Stimulated activated CD4-positive, alpha-beta T cell treated with anti-CD3 and anti-CD28 coated beads, TNF-alpha, amount 100 ng/mL, for 48 hours (primary cell): Measurements from ENCODE around the gene NEURL1.
"Not testable (repeated sequence)": the region's sequence is repeated elsewhere in the genome, so short reads cannot be mapped to it uniquely, and the experiment has no call there.

Experiments
- DNase-seq, 3 donors: peaks; one replicate each; pipeline ENCODE4 v3.0.0-alpha.2; 2020; ENCODE audit warnings: low read depth in 3 of 3

NEURL1 gene

DNA sequence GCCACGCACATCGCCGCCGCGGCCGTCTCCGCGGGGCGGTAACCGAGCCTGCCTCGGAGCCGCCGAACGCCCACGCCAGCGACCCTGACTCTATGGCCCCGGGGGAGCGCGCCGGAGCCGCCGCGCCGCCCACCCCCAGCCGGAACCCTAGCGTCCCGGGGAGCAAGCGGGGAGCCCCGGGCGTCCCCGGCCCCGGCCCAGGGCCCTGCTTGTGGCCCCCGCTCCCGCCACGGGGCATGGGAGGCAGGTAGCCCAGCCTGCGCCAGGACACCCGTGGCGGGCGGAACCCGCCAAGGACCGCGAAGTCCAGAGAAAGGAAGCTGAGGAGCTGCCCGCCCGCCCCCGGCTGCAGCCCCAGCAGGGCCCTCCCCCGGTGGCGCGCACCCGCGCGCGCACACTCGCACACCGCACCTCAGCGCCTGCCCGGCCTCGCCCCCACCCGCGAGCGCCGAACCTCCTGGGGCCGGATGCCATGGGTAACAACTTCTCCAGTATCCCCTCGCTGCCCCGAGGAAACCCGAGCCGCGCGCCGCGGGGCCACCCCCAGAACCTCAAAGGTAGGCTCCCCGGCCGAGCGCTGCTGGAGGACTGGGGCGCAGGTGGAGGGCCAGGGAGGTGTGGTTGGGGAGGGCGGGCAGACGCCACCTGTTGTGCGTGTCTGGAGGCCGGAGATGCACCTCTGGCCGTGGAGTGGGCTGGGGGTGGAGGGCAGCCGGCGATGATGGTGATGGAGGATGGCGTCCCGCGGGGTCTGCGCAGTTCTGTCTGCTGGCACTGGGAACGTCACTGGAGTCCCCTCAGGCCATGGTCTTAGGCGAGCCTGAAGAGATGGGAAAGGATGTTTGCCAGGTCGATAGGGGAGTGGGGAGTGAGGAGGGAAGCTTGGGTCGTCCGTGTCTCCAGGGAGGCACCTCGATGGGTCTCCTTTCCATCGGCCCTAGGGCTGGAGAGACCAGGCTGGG, 692 bp downstream of the NEURL1 start:
- DNase-seq = no peak

DNA sequence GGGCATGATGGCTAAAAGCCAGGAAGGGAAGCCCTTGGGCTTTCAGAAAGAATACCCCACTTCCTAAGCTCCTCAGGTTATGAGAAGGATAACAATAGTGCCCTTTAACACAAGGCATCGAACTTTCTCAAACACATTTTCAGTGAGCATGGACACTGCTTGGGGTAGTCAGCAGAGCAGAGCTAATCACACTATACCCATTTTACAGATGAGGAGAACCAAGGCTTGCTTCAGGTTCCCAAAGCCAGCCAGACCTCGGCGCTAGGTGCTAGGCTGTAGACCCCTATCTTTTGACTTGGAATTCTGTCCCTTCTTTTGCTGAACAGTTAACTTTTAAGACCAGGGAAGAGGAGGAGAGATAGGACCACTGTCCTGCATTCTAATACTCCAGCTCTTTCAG, 1.8 kb downstream of the NEURL1 start:
- no peak for DNase-seq

DNA sequence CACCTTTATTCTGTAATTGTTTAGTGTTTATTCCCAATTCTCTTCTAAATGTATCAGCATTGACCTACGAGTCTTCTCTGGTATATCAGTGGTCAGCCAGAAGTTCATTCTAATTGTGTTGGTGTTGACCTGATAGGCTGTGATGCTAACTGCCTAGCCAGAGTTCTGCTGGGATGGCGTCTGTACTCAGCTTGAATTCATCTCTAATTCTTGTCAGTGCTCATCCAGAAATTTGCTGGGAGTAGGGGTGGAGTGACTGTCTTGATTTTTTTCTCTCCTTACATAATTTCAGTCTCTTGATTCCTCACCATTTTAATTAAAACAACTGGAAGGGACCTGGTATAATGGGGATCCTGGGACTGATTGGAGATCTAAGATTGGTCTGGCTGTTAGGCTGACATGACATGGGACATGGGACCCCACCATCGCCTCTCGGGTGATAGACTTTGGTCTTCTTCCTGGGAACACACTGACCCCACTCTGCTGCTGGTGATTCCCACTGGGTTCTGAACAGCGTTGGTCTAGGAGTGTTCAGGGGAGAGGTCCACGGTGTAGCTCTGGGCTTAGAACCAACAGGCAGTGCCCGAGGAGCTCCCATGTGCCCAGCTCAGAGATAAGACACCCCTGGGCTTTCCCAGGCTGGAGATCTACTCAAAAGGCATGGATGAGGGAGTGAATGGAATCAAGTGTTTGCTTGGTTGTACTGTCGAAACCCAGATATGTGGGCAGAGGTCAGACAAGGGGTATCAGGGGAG, 3.8 kb downstream of the NEURL1 start:
- DNase-seq = no peak

DNA sequence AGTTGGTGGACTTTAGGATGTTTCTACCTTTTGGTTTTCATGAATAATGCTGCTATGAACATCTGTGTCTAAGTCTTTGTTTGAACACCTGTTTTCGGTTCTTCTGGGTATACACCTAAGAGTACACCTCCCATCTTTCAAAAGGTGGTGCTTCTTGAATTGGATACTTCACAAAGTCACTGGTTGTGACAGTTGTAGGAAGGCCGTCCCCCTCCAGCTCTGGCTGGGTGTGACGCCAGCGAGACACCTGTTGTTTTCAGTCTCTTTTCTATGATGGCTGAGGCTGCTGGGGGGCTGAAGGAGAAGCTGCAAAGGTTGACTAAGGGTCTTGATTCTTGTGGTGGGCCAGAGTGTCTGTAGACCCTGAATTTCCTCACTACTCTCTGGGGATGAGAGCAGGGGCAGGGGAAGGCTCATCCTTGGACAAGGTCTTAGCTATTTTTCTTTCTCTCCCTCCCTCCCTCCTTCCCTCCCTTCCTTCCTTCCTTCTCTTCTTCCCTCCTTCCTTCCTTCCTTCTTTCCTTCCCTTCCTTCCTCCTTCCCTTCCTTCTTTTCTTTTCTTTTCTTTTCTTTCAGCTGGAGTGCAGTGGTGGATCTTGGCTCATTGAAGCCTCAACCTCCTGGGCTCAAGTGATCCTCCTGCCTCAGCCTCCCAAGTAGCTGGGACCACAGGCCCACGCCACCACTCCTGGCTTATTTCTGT, 5.6 kb downstream of the NEURL1 start:
- no peak for DNase-seq

DNA sequence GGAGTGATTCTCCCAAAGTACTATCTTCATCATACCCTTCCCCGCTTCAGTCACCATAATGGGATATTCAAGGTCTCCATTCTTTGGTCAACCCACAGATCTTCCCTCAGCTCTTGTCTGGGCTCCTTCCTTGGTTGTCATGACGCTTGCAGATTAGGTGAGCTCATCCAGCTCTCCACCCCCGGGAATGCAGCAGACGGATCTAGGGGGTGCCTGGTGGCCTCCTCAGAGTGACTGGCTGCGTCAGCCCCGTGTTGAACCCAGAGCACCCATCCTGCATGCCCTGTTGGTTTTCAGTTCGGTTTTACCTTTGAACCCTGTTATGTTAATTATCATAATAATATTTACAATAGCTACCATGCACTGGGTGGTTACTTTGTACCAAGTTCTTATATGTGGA, 6.4 kb downstream of the NEURL1 start:
- DNase-seq = no peak

DNA sequence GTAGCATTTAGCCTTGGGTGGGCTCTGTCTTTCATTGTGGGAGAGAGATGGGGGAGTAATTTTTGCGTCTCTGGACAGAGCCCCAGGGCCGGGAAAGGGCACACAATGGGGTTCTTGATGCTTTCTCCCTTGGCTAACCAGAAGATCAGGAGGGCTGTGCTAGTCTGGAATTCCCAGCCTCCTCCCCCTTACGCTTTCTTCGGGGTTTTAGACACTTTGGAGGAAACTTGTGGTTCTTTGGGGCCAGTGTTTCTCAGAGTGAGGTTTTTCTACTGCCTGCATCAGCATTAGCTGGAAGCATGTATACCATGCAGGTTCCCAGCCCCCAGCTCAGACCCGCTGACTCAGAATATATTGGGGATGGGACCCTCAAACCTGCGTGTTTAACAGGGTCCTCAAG, 7.0 kb downstream of the NEURL1 start:
- DNase-seq = no peak

DNA sequence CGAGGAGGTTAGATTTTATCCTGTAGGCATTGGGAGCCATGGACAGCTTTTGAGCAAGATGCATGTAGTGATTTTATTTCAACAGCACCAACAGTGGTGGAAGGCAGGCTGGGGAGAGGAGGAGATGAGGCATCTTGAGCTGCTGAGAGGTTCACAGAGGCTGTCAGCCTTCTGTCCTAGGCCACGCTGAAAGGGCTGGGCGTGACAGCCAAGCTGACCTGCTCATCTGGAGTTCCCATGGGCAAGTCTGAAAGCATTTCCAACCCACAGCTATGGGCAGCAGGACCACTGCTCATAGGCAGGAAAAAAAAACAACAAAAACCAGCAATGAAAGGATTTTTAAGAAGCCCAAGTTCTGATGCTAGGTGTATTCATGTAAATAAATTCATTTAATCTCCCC, 7.7 kb downstream of the NEURL1 start:
- no peak for DNase-seq

DNA sequence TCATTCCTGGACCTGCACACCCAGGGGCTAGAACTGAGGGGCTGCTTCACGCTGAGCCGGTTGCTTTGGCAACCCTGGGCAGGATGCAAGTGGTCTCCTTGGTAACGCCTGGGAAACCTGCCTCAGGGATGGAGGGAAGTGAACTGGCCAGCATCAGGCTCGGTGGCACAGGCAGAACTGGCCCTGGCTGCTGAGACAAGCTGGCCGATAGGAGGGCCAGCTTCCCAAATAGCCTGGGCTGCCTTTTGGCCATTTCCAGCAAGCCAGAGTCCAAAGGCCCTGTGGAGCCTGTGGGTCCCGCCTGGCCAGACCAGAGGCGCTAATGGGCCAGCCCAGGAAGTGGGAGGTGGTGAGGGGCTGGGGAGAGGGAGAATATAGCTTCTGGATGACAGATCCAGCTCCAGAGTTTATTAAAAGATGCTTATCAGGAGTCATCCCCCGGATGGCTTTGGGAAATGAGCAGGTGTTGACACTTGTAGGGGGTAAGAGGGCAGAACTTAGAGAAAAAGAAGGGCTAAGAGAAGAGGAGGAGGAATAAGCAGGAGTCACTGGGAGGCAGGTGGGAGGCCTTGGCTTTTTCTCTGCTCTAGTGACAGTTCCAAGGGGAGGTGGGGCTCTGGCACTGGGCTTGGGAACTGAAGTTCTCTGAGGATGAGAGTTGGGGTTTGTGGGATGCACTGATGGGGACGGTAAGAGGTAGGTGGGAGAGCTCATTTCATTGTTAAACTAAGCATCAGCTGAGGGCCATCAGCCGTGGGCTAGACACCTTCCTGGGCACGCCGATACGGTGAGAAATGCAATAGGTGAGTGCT, 9.6 kb downstream of the NEURL1 start:
- DNase-seq = no peak

DNA sequence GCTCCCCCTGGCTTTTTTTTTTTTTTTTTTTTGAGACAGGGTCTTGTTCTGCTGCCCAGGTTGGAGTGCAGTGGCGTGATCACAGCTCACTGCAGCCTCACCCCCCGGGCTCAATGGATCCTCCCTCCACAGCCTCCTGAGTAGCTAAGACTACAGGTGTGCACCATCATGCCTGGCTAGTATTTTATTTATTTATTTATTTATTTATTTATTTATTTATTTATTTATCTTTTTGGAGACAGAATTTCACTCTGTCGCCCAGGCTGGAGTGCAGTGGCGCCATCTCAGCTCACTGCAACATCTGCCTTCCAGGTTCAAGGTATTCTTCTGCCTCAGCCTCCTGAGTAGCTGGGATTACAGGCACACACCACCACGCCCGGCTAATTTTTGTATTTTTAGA, 10.3 kb downstream of the NEURL1 start:
- not testable (repeated sequence) for DNase-seq

DNA sequence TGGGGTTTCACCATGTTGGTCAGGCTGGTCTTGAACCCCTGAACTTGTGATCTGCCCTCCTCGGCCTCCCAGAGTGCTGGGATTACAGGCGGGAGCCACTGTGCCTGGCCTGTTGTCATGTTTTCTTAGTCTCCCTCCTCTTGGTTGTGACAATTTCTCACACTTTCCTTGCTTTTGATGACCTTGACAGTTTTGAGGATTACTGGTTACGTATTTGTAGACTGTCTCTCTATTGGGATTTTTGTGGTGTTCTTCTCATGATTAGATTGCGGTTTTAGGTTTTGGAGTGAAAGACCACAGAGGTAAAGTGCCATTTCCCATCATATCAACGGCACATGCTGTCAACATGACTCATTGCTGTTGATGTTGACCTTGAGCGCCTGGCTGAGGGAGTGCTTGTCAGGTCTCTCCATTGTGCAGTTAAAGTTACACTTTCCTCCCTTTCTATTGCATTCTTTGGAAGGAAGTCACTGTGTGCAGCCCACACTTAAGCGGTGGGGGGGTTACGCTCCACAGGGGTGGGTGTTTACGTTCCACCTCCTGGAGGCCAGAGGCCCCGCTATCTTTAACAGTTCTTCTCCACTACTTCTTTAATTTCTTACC, 10.8 kb downstream of the NEURL1 start:
- DNase-seq = peak in 1 of 3 donors; percentile 29

DNA sequence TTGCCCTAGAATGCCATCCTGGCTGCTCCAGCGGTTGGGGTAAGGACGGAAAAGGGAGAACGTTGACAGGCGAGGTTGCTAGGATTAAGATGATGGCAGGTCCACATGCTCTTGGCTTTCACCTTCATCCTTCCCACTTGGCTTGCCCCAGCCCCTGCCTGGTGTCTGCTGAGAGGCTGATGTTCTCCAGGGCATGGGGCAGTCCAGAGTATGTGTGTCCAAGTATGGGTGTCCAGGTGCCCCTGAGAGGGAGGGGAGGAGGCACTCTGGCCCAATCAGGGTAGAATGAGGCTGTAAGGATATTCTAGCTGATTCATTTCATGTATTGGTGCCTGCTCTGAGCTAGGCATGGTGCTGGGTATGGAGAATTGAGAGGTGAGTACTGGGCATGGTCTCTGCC, 12.6 kb downstream of the NEURL1 start:
- no peak for DNase-seq

DNA sequence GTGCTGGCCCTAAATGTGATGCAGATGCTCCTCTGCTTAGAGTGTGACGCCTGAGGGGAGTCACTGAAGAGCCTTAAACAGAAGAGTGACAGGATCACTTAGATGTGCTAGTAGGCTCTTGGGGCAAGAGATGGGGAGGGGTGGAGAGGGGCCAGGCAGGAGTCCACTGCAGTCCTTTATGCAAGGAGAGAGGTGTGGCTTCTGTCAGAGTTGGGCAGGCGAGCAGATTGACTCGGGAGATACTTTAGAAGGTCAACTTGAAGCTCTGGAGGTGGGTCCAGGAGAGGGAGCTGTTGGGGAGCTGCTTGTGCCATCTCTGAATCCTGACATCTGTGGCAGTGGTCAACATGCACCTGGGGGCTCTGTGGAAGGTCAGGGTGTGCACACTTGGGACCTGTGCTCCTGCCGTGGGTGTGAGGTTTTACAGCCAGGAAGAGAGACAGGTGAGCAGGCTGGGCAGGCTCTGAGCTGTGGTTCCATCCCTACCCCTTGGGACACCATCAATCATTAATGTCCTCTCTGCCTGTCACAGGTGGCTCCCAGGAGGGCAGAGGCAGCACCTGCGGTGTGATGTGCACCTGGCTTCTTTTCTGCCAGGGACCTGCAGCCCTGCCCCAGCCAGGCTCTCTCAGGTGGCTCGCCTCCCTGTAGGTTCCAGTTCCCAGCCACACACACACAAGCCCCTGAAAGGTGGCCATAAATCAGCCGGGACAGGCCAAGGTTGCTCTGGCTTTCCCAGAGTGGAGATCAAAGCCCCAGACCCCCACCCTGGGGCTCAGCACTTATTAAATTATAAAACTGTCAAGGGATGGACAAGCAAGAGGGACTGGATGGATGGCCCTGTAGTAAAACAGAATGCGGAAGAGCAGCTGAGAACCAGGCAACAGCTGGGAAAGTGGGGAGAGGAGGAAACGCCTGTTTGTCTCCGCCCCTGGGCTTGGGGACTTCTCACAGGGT, 14.0 kb downstream of the NEURL1 start:
- DNase-seq = no peak

DNA sequence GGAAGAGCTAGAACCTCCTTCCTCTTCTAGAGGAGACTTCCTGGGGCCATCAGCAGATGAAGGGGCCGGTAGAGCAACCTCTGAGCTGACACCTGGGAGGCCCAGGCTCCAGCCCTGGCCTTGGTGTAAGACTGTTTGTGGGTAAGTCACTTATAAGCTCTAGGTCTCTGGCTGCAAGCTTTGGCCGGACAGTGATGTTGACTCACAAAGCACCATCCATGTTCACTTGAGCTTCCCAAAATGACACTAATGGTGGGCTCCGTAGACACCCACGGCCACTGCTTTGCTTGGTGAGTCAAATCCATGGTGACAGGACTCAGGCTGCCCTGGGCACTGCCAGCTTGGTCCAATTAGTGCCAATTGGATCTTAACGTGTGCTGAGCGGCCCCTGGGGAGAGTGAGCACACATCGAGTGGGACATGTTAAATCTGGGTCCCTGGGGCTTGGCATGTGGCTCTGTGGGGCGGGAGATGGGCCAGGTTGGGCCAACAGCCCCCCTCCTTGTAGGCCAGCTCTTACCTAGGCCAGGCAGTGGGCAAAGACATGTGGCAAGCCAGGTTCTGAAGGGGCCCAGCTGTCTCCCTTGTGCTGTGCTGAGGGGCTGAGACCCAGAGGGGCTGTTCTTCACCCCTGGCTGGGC, 16.7 kb downstream of the NEURL1 start:
- no peak for DNase-seq

DNA sequence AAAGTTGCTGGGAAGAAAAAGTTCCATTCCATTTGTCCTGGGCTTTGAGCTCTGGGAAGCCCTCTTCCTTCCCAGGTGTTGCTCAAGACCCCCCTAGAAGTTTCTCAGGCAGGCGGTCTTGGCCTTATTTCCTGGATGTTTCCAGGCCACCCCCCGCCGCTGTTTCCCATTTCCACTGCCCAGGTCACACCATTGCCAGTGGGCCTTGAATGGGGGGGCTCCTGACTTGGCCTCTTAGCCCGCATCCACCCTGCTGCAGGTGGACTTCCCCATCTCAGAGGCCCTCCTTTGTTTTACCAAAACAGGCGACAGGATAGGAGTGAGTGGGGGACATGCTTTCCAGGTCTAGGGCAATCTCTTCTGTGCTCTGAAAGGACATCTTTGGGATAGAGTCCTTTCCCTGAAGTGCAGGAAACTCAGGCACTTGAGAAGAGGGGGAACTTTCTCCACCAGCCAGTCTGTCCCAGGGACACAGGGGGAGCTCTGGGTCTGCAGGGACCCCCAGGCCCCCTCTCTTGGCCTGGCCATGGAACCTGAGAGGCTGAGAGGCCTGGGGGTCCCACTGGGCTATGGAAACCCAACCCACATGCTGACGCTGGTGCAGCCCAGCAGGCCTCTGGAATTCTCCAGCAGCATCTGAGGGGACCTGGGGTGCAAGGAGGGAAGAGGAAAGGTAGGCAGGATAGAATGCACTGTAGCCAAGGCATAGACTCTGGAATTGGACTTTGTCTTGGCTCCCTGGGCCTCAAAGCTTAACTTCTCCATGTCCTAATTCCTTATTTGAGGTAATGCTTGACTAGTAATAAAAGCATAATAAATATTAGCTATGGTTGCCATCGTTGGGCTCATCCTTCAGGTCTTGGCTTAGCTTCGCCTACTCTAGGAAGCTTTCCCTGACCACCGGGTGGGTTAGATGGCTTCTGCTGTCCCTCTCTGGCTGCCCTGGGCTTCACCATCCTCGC, 17.6 kb downstream of the NEURL1 start:
- DNase-seq = no peak

DNA sequence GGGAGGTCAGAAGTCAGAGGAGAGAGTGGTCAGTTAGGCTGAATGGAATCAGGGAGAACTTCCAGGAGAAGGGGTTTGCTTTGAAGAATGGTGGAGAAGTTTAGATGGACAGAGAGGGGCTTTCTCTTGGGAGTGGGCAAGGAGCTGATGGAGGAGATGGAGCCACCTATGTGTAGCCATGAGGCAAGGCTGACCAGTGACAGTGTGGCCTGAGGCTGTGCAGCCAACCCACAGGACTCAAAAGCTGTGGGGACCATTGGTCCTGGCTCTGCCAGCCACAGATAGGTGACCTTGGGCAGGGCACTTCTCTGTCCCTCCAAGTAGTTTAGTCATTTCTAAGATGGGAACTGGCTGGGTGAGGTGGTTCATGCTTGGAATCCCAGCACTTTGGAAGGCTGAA, 18.7 kb downstream of the NEURL1 start:
- no peak for DNase-seq

DNA sequence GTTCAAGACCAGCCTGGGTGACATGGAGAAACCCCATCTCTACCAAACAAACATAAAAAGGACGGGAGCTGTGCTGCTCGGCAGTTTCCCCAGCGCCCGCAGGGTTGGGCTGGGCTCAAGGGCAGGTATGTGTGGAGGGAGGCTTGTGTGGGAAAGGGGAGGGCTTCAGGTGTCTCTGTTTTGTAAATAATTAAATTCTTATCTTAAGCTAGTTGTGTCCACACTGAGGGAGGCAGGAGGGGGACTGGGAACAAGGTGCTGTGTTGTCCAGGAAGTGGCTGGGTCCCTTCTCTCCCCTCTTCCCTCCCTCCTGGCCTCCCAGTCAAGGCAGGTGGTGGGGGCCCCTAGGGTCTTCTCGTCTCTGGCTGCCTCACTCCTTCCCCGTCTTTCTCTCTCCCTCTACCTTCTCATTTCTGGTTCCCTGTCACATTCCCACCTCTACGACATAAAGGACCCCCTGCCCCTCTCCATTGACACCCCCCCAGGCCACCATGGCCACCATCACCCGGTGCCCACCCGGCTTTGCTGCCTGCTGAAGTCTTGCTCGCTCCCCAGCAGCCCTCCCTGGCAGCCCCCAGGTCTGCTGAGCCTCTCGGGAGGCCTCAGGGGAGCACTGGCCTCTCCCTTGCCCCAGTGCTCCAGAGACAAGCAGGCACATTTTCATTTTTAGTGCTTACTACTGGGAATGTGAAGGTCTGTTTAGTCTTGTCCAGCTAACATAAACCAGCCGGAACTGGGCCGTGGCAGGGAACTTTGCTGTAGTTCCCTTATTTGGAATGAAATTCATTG, 19.3 kb downstream of the NEURL1 start:
- no peak for DNase-seq

DNA sequence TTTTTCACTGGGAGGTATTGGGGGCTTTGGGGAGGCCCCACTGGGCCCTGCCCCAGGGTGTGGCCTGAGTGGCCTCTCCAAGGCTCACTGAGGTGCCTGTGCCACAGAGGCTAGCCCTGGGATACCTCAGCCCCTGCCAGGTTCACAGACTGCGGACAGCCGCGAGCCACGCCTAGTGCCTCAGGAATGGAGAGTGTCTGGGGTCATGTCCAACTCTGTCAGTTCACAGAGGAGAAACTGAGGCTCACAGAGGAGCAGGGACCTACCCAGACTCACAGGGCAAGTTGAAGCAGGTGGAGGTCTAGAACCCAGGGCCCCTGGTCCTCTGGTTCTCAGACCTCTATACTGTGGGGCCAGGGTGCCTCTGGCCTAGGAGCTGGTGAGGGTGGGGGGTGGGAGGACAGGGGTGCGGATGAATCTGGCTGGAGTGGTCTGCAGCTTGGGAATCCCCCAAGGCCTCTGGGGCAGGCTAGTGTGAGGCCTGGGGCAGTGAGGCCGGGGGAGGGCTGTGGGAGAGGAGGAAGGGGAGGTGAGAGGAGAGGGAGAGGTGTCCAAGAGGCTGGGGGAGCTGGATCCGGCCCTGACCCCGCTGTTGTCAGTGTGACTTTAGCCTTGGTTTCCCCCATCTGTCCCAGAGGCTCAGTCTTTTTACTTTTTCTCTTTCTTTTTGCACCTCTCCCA, 20.0 kb downstream of the NEURL1 start:
- DNase-seq = no peak
